AG08395 (cell line): ENCODE data around the gene AP2S1.
A peak's percentile ranks its signal among the peaks of the same experiment; 100 is the strongest.
"Not testable (repeated sequence)": the region's sequence is repeated elsewhere in the genome, so short reads cannot be mapped to it uniquely, and the experiment has no call there.

Experiments
- DNase-seq: peaks from one replicate; pipeline ENCODE4 v3.0.0; 2012; ENCODE audit warnings: mixed read lengths, low spot score

AP2S1 gene

DNA sequence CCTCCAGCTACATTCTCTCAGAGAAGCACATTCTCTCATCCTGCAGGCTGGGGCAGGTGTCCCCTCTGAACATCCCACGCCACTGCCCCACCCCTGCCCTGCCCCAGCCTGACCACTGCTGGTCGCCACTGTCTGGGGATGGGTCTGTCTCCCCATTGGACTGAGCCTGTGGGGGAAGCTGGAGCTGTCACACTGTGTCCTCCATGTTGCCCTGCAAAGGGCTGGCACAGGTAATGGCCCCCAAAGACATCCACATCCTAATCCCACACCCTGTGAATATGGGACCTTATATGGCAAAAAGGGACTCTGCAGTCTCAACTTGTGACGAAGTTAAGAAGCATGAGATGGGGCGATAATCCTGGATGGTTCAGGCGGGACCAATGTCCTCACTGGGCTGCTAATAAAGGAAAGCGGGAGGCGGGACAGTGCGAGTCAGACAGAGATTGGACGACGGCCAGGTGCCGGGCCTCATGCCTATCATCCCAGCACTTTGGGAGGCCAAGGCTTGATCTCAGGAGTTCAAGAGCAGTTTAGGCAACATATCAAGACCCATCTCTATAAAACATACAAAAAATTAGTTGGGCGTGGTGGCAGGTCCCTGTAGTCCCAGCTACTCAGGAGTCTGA lies 9.1 kb downstream of the AP2S1 start:
- peak; percentile 66 for DNase-seq

DNA sequence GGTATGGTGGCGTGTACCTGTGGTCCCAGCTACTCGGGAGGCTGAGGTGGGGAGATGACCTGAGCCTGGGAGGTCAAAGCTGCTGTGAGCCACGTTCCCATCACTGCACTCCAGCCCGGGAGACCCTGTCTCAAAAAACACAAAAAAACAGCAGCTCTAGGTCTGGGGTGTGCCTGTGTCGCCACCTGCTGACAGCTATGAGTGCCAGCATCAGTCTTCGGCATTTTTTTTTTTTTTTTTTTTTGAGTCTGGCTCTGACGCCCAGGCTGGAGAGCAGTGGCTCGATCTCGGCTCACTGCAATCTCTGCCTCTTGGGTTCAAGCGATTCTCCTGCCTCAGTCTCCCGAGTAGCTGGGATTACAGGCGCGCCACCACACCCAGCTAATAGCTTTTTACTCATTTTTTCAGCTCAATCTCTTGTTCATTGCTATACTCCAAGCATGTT lies 10.1 kb downstream of the AP2S1 start:
- DNase-seq = peak; percentile 53

DNA sequence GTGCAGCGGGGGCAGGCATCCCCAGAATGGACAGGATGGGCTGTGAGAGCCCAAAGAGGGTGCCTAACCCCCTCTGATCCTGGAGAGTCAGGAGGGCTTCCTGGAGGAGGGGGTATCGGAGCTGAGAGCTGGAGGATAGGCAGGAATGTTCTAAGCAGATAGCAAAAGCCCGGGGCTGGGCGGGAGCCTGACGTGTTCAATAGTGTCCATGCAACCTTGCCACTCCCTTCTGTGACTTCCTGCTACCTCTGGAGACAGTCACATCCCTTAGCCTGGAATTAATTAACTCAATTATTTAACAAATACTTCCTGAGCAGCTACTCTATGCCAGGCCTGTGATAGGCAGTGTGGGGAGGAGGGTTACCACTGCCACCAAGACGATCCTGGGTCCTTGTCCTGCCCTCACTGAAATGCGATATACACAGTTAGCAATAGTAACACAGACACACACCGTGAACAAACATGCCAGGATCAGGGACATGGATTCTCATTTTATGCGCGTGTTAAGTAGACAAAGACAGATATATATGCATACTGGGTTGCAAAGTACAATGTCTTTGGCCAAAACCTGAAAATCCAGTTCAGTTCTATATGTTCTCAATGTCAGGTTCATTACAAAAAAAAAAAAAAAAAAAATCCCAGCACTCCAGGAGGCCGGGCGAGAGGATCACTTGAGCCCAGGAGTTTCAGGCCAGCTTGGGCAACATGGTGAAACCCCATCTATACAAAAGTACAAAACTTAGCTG lies 10.7 kb downstream of the AP2S1 start:
- no peak for DNase-seq

- DNase-seq = no peak
Observed at GRCh38 chr19:46838160-46838559, 12.5 kb downstream of the AP2S1 start.

- no peak for DNase-seq
Observed at GRCh38 chr19:46834984-46835383, 15.7 kb downstream of the AP2S1 start.

- DNase-seq = no peak
Observed at GRCh38 chr19:46834121-46834520, 16.5 kb downstream of the AP2S1 start.

DNA sequence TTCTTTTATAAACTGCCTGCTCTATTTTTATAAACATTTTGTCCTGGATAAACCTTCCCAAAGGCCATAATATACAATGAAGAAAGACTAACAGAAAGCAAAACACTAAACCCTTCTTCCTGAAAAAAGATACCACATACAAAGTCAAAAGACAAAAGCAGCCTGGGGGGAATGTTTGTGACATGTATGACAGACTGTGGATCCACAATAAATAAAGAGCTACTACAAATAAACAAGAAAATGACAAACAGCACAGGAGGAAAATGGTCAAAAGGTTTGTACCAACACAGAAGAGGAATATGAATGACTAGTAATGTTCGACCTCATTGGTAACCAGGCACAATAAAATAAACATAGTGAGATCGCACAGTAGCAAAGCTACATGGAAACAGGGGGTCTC lies 19.8 kb downstream of the AP2S1 start:
- no peak for DNase-seq

DNA sequence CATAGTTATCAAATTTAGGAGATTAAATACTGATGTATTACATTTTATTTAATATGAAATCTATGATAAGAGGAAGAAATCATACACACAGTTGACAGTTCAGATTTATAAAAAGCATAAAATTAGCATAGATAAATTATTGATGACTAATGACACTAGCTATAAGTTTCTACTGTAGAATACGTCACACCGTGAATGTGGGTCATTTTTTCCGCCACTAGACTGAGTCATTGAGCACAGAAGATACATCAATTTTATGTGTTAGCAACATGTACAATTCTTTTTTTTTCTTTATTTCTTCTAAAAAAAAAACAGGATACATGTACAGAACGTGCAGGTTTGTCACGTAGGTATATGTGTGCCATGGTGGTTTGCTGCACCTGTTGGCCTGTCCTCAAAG lies 22.2 kb downstream of the AP2S1 start:
- DNase-seq = no peak

DNA sequence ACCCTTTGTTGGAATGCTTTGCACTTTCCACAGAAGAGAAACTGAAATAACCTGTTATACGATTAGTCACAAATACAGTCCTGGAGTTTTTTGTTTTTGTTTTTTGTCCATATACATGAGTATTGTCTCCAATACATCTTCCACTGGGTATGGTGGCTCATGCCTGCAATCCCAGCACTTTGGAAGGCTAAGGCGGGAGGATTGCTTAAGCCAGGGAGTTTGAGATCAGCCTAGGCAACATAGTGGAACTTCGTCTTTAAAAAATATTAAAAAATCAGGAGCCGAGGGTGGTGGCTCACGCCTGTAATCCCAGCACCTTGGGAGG lies 25.0 kb downstream of the AP2S1 start:
- DNase-seq = no peak

DNA sequence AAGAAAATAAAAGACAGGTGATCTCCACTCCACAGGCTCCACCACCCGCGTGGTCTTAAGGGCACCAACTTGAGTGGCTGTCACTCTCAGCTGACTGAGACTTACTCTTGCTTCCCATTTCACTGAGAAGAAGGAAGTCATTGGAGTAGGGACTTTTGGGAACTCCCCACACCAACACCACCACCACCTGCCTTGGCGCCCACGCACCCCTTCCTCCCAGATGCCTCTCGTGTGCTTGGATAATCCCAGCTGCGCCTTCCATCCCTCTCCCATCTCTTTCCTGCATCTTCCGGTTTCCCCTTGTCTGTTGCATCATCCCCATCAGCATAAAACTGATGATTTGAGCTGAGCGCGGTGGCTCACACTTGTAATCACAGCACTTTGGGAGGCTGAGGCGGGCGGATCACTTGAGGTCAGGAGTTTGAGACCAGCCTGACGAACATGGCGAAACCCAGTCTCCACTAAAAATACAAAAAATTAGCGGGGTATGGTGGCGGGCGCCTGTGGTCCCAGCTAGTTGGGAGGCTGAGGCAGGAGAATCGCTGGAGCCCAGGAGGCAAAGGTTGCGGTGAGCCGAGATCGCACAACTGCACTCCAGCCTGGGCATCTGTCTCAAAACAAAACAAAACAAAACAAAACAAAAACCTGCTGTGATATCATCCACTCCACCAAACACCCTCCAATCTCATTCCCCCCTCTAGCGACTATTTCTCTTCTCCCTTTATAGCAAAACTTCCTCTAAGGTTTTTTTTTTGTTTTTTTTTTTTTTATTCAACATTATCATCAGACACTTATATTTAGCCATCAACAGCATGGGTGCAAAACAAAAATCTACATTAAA lies 25.5 kb downstream of the AP2S1 start:
- no peak for DNase-seq

DNA sequence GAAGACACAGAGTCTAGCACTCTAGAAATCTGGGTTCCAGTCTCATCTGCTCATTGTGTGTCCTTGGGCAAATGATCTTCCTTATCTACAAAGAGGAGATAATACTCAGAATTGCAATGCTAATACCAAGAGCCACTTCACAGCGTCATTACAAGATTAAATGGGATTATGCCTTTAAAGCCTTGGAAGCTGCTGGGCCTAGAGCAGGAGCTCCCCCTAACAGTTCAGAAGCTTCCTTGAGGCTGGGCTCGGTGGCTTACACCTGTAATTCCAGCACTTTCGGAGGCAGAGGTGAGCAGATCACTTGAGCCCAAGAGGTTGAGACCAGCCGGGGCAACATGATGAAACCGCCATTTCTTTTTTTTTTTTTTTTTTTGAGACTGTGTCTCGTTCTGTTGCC lies 27.6 kb downstream of the AP2S1 start:
- no peak for DNase-seq

DNA sequence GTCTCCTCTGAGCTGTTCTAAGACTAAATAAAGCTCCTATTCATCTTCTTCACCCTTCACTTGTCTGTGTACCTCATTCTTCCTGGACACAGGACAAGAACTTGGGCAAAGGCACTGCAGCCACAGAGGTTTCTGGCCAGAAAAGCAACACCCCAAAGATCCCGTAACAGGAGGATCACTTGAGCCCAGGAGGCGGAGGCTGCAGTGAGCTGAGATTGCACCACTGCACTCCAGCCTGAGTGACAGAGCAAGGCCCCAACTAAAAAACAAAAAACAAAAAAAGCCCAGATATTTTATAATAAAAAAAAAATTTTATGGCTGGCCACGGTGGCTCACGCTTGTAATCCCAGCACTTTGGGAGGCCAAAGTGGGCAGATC lies 28.2 kb downstream of the AP2S1 start:
- DNase-seq = not testable (repeated sequence)

DNA sequence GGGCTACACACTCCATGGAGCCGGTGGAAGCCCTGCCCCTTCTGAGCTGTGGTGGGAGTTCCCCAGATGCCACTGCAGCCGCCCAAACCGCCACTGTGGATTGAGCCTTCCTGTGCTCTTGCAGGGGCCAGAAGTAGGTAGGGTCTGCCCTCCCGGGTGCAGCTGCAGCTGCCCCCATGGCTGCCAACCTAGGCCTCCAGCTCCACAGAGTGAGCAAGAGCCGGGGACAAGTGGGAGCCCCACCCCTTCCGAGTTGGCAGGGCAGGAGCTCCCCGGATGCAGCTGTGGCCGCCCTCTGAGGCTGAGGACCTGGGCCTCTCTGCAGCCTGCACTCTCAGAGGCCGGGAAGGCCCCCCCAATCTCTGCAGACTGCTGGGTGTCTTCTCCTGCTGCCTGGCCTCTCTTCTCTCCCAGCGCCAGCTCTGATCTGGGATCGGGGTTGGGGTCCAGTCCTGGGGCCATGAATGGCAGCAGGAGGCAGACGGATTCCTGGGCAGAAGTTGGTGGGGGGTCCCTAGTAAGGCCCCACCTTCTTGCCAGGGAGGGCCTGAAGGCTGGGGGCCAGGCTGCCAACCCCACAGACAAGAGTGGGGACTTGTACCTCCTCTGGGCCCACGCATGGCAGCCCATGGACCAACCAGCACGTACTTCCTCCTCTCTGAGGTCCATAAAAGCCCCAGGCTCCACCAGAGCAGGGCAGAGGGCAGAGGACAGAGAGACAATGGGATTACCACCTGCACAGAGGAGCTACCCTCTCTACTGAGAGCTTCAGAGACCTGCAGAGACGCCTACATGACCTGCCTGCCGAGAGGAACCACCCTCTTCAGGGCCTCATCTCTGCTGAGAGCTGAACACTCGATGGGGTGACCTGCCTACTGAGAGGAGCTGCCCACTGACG lies 28.9 kb downstream of the AP2S1 start:
- DNase-seq = no peak

DNA sequence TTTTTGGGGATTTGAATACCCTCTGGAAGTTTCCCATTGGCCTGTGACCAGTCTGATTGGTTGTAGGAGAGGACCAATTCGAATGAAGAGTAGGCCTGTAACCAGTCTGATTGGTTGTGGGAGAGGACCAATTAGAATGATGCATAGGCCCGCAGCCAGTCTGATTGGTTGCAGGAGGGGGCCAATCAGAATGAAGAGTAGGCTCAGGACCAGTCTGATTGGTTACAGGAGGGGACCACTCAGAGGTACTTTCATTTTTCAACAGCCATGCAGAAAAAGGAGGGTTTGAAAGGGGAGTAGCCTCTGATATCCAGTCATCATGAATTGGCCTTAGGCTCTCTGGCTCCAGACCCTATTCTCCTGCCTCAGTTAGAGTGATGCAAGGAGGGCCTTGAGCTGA lies 31.8 kb downstream of the AP2S1 start:
- DNase-seq = no peak

DNA sequence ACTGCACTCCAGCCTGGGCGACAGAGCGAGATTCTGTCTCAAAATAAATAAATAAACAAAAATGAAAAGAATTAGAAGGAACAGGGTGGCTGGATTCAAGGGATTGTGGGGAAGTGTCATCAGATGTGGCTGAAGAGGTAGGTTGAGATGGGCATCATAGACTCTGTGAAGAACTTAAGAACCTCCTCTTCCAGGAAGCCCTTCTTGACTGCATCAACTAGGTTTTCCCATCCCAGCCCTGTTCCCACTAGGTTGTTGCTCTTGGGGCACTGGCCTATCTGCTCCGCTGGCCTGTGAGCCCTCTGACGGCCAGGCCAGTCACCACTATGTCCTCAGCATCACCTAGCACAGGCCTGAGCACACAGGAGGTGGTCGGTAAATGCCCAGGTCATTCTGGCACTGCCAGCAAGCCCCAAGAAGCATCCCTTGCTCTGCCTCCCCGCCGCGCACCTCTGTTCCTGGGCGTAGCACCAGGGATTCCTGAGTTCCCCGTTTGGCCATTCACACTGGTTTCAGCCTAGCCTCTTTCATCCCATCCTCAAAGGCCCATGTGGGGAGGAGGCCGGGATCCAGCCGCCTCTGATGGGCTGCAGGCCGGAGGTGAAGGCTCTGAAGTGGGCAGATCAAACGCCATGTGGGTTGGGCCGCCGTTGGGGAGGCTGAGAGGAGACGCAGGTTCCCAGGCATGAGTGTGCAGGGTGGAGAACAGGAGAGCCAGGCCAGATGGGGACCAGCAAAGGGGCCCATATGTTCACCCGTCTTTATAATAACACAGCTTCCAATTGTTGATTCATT lies 34.6 kb downstream of the AP2S1 start:
- no peak for DNase-seq

GRCh38 chr19:46813839-46814358 lies 36.7 kb downstream of the AP2S1 start:
- DNase-seq = peak; percentile 29

GRCh38 chr19:46812977-46813838 lies 37.4 kb downstream of the AP2S1 start:
- DNase-seq = no peak

GRCh38 chr19:46809534-46810272 lies 40.9 kb downstream of the AP2S1 start:
- DNase-seq = no peak

DNA sequence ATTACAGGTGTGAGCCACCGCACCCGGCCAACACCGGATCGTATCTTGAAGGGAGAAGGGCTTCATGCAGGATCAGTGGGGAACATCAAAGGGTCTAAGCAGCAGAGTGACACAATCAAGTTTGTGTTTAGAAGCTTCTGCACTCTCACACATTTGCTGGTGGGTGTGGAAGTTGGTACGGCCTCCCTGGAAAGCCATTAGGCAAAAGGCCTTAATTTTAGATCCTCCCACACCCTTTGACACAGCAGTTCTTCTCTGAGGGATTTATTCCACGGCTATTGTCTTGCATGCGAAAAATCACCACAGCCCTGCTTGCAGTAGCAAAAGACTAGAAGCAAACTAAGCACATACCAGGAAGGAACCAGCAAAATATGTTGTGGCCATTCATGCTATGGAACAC lies 44.0 kb downstream of the AP2S1 start:
- DNase-seq = no peak
